GM12872 (cell line): ENCODE data around the gene ATP2A3.

Experiments
- CTCF ChIP-seq: IDR thresholded peaks from 3 replicates; pipeline ENCODE4 v1.5.1; 2011; ENCODE audit warnings: low read depth, mild to moderate bottlenecking, low read length, moderate library complexity; ENCODE audit not compliant: insufficient read depth

The ATP2A3 gene

DNA sequence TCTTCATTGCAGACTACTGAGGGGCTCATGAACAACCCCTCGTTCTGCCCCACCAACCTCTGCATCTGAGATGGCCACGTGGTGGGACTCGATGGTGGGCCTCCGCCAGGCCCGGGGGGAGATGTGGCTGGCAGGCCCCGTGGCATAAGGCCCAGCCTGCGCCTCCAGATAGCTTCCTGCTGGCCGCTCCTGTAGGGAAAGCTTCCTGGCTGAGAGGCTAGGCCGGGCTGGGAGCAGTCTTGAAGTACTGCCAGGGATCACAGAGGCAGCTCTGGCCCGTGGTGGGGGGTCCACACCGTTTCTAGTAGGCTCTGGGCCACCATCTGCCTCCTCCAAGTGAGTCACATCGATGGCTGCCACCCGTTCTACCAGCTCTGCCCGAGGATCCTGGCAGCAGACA is 79.0 kb downstream of the ATP2A3 start:
- no peak for TF ChIP-seq CTCF

DNA sequence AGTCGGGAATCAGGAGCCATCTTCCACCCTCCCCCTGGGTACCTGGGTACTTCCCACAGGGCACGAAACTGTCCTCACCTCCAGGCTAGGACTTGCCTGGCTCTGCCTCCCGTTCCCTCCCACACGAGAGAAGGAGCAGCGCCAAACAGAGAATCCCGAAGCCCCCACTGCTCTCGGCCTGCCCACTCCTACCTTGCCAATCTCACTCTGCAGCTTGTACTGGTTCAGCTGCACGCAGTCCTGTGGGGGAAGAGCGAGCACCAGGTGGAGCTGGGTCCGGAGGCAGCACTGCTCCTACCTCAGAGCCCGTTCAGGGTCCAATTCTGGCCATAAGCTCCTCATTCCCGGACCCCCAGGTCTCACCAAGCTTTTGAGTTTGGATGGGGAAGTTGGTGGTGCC is 80.0 kb downstream of the ATP2A3 start:
- no peak for TF ChIP-seq CTCF

DNA sequence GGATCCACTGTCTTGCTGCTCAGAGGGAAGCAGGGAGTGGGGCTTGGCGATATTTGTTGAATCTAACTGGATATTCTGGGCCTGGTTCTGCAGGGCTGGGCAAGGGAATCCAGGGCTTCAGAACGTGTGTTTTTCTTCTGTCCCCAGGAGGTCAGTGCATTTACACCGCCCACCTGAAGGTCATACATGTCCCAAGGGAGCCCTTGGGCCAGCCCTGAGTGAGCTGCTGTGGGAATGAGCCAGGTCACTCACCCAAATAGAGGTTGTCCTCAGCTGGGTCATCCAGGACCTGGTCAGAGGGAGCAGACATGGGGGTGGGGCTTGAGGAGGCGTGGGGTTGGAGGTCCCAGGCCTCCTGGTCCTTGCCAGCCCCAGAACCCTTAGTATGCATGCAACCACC is 82.0 kb downstream of the ATP2A3 start:
- TF ChIP-seq CTCF = no peak

- TF ChIP-seq CTCF = no peak
Observed at GRCh38 chr17:3880983-3881382, 83.3 kb downstream of the ATP2A3 start.

DNA sequence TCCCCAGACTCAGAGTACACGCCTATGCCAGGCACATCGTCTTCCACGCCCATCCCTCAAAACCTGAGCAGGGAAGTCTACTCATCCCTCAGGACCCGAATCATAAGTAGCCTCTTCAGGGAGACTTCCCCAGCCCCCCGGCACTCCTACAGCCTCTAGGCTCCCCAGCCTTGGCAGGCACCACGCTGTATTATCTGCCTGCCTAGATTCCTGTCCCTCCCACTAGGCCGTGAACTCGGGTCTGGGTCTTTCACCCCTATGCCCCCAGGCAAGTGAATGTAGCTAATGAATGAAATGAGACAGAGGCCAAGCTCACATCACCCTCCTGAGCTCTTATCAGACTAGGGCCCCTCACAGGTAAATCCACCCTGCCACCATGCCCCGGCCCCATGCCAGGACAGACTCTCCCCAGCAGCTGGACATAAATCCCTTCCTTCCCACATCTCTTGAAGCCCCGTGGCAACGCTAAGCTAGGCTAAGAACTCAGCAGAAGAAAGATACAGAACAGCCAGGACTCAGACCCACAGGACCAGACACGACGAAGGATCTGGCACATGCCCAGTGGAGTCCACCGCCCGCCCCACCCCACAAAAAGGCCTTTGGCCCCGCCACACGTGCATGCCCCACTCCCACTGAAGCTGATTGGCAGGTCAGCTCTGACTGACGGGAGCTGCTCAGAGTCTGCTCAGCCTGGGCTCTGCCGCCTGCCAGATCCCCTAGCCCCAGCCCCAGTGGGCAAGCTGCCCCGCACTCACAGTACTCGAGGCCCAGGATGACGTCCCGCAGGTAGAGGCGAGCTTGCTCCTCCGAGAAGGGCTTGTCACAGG is 84.4 kb downstream of the ATP2A3 start:
- TF ChIP-seq CTCF = no peak

- TF ChIP-seq CTCF = no peak
Observed at GRCh38 chr17:3879186-3879585, 85.1 kb downstream of the ATP2A3 start.

- no peak for TF ChIP-seq CTCF
Observed at GRCh38 chr17:3877220-3877619, 87.0 kb downstream of the ATP2A3 start.

DNA sequence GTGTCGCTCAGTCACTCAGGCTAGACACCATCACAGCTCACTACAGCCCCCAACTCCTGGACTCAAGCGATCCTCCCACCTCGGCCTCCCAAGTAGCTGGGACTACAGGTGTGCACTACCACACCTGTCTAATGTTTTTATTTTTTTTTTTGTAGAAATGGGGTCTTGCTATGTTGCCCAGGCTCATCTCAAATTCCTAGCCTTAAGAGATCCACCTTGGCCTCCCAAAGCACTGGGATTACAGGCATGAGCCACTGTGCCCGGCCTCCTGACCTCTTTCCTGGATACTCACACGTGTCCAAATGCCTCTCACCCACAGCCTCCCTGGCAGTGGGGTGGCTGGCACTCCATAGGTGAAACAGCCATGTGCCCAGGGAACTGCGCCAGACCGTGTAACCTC is 88.9 kb downstream of the ATP2A3 start:
- no peak for TF ChIP-seq CTCF
